Activated CD8-positive, alpha-beta memory T cell treated with anti-CD3 and anti-CD28 coated beads for 24 hours (primary cell): ENCODE data around the gene DEFB108B.
"Not testable (repeated sequence)": the region's sequence is repeated elsewhere in the genome, so short reads cannot be mapped to it uniquely, and the experiment has no call there.

Experiments
- DNase-seq: peaks from one replicate; pipeline ENCODE4 v3.0.0-alpha.2; 2020

The DEFB108B gene

GRCh38 chr11:71832811-71833210, at the start of gene DEFB108B:
Gene DEFB108B, plus strand, starts transcription at chr11:71833200. Its CDS starts 0 bp downstream, at chr11:71833200.
- DNase-seq: not testable (repeated sequence)

- DNase-seq: peak; percentile 60
Measured at GRCh38 chr11:71786114-71786847, 46.7 kb upstream of the DEFB108B start.

GRCh38 chr11:71786848-71787097, 46.2 kb upstream of the DEFB108B start:
- peak; percentile 99 for DNase-seq

- no peak for DNase-seq
Measured at GRCh38 chr11:71787098-71787823, 45.7 kb upstream of the DEFB108B start.

GRCh38 chr11:71787824-71788454, 45.1 kb upstream of the DEFB108B start:
- DNase-seq: not testable (repeated sequence)

GRCh38 chr11:71789444-71790196, 43.4 kb upstream of the DEFB108B start:
- not testable (repeated sequence) for DNase-seq

GRCh38 chr11:71791111-71791510, 41.9 kb upstream of the DEFB108B start:
- not testable (repeated sequence) for DNase-seq

- DNase-seq: peak; percentile 70
Measured at GRCh38 chr11:71792621-71793235, 40.3 kb upstream of the DEFB108B start.

- DNase-seq: not testable (repeated sequence)
Measured at GRCh38 chr11:71794386-71795040, 38.5 kb upstream of the DEFB108B start.

- not testable (repeated sequence) for DNase-seq
Measured at GRCh38 chr11:71795236-71795635, 37.8 kb upstream of the DEFB108B start.

- not testable (repeated sequence) for DNase-seq
Measured at GRCh38 chr11:71796016-71796415, 37.0 kb upstream of the DEFB108B start.

GRCh38 chr11:71796781-71797180, 36.2 kb upstream of the DEFB108B start:
- DNase-seq: not testable (repeated sequence)

- not testable (repeated sequence) for DNase-seq
Measured at GRCh38 chr11:71799556-71800128, 33.4 kb upstream of the DEFB108B start.

- peak; percentile 92 for DNase-seq
Measured at GRCh38 chr11:71800335-71800953, 32.6 kb upstream of the DEFB108B start.

- DNase-seq: not testable (repeated sequence)
Measured at GRCh38 chr11:71801026-71801425, 32.0 kb upstream of the DEFB108B start.

GRCh38 chr11:71802874-71803273, 30.1 kb upstream of the DEFB108B start:
- not testable (repeated sequence) for DNase-seq

- not testable (repeated sequence) for DNase-seq
Measured at GRCh38 chr11:71804158-71804947, 28.6 kb upstream of the DEFB108B start.

- DNase-seq: not testable (repeated sequence)
Measured at GRCh38 chr11:71812529-71812928, 20.5 kb upstream of the DEFB108B start.

GRCh38 chr11:71813481-71814355, 19.3 kb upstream of the DEFB108B start:
- DNase-seq: peak; percentile 90
